HG03175 (cell line): Measurements from ENCODE around the gene KRTAP5-5.
"Not testable (repeated sequence)": the region's sequence is repeated elsewhere in the genome, so short reads cannot be mapped to it uniquely, and the experiment has no call there.

Source experiments
- ATAC-seq: cut with Tn5 transposase; IDR thresholded peaks from one replicate; pipeline ENCODE4 v1.9.1; 2021; ENCODE audit warnings: mild to moderate bottlenecking, moderate library complexity; ENCODE audit not compliant: unreplicated experiment

The KRTAP5-5 gene

DNA sequence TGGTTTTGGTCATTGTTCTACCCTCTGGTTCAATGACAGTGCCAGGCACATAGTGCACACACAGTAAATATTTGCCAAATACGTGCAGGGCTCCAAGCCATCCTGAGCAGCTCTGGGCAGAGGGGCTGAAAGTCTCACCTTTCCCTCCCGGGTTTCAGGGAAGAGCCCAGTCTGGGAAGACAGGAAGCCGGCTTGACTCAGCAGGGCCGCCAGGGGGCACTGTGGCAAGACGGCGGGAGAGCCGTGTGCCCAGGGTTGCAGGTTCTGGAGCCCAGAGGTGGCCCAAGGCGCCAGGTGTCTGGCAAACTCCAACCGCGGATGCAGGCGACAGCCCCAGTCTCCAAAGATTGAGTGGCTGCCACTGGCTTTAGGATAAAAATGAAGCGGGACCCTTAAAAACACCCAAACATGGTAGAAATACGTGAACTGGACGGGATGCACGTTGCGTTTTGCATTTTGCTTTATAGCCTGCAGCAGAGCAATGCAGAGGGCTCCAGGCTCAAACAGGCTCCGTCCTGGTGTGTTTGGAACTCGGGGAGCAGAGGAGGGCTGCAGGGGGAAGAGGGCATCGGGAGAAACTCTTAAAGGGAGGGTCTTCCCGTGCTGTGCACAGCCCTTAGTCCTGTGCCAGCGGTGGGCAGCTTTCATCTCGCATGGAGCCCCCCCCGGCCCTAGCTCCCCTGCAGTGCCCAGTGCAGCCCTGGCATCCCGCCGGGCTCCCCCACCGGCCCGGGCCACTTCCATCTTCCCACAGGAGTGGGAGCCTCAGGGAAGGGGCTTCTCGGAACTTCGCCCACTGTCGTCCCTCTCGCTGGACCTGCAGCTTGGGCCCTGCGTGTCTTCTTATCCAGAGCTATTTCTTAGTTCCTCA lies 10.7 kb downstream of the KRTAP5-5 start:
- no peak for ATAC-seq

DNA sequence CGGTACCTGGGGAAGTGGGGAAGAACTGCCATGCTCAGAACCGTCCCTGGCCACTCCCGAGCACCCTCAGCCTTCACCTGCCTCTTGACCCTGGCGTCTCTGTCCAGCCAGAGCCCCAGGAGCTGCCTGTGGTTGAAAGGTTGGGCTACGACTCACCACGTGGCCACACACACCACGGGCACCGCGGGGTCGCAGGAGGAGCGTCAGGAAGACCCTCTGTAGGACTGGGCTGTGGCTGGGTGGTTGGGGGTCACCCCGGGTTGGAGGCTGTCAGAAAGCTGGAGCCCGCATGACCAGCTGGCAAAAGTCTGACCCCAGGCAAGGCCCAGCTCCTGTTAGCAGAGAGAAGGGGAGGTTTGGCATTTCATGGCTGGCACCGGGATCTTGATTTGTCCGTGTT lies 11.5 kb downstream of the KRTAP5-5 start:
- ATAC-seq, result no peak

DNA sequence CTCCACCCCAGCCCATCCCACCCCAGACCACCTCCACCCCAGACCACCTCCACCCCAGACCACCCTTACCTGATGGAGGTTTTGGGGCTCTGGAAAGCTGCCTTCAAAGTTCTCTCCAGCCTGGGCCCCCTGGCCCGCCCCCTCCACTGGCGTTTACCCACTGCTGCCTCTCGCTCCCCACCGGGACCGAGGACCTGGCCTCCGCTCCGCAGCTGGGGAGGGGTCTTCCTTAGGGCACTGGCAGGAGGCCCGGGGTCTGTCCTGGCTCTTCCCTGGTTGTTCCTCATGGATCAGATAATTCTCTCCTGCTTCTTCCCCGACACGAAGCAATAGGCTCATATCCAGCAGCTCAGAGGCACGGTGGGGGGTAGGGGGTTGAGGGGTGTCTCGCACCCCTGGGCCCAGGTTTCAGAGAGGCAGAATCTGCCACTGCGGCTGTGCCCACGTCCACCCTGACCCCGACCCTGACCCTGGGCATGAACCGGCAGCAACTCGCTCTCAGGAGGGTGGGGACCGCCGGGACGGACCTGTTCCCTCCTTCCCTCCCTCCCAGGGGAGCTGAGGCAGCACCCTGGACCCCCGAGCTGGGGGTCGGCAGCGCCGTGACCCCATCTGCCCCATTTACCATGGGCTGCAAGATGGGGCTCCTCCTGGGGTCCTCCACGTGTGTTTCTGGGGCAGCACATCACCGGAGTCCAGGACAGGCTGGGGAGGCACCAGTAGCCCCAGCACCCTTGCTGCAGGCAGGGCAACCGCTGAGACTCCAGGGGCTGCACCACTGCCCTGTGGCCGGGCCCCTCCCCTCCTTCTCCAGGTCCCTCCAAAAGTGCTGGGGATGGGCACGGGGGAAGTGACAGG lies 12.9 kb downstream of the KRTAP5-5 start:
- no peak for ATAC-seq

DNA sequence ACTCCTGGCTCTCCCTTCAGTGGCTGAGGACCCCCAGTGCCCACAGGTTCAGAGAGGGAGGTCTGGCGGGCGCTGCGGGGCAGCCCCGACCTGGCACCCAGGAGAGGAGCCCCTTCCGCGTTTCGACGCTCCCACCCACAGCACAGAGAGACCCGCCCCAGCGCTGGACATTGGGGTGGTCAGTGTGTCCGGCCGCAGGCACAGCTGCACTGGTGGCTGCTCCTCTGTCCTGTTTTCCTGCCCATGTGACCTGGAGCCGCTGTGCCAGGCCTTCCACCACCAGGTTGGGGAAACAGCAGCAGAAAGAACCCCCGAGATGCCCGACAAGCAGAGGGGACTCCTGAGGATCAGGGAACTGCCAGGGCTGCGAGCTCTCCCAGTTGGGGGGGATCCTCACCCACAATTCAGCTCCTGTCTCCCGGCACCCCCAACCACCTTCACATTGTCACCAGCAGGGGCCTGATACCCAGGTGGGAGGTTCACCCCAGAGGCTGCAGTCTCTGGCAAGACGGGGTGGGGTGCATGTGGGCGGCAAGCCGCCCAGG lies 13.6 kb downstream of the KRTAP5-5 start:
- ATAC-seq, result no peak

DNA sequence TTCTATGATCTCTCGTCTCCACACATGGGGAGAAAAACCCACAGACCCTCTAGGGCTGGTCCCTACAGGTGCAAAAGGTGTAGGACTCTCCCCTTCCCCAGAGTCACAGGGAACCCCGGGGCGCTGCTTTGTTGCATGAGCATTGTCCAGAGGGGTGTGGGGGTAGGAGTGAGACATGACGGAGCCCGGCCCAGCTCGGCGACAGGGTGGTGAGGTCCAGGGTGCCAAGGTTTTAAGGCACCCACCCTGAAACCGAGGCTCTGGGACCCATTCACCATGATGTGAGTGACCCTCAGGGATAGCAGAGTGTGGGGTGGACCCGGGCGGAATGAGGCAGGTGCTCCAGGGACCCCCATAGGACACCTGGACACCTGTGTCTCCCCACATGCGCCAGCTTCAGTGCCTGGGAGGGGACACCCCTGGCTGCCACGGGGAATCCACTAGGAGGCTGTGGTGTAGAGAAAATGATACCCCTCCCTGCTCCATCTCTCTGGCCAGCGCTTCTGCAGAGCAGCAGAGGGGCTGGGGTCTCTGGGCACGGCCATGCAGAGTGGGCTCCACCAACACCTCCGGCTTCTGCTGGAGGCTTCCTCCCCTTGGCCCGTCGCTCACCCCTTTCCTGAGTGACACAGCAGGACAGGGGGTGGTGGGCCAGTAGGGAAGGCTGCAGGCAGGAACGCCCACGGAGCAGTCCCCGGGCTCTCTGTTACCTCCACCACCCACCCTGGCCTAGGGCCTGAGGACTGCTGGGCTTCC lies 15.2 kb downstream of the KRTAP5-5 start:
- ATAC-seq, result no peak

DNA sequence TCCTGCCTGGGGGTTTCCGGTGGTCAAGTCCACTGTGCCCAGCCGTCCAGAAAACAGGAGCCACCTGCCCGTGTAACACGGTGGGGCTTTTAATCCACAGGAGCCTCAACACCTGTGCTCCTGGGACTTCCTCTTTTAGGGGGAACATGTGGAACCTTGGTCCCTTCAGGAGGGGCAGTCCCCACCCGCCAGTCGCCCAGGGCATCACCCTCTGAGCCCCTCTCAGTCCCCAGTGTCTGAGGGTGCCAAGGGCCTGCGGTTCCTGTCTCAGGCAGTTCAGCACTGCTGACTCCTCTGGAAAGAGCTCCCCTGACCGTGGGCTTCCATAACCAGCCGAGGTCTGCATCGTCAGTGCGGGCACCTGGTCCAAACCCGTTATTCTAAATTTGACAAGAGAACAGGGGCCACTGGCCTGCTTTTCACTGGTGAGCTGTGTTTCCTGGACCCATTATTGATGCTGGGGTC lies 15.8 kb downstream of the KRTAP5-5 start:
- ATAC-seq, result no peak

DNA sequence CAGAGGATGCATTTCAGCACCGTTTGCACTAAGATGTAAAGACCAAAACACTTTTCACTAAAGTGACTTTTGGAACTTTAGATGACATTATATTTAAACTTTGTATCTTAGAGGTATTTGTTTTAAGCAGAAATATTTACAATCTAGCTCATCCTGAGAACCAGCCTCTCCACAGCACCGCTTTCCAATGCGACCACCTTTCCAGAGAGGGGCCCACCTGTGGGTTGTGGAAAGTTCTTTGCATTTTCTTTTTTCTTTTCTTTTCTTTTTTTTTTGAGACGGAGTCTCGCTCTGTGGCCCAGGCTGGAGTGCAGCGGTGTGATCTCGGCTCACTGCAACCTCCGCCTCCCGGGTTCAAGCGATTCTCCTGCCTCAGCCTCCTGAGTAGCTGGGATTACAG lies 17.0 kb downstream of the KRTAP5-5 start:
- ATAC-seq, result not testable (repeated sequence)

DNA sequence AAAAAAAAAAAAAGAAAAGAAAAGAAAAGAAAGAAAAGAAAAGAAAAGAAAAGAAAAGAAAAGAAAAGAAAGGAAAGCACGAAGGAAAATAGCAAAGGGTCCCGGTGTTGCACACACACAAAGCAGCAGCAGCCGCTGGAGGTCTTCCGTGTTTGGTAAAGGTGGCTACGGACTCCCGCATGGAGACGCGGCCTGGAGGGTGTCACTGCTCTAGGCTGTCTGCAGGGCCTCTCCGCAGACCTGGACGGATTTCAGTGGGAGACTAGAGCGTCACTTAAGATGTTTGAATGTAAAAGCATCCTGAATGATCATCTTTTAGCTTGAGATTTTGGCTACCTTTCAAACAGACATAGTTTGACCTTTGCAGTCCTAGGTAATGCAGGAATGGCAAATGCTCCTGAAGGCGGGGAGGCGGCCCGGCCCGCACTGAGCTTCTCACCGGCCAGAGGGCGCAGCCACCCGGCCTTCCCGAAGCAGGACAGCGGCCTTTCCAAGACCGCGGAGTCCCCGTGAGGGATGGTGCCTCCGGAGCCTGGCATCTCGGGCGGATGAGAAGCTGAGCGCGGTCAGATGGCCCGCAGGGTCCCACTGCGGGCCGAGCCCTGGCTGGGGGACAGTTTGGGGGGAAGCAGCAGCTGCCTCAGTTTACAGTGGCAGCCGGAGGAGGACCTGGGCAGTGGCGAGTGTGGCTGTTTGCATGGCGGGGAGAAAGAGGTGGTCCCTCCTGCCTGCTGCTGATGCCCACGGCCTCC lies 18.5 kb downstream of the KRTAP5-5 start:
- no peak for ATAC-seq

DNA sequence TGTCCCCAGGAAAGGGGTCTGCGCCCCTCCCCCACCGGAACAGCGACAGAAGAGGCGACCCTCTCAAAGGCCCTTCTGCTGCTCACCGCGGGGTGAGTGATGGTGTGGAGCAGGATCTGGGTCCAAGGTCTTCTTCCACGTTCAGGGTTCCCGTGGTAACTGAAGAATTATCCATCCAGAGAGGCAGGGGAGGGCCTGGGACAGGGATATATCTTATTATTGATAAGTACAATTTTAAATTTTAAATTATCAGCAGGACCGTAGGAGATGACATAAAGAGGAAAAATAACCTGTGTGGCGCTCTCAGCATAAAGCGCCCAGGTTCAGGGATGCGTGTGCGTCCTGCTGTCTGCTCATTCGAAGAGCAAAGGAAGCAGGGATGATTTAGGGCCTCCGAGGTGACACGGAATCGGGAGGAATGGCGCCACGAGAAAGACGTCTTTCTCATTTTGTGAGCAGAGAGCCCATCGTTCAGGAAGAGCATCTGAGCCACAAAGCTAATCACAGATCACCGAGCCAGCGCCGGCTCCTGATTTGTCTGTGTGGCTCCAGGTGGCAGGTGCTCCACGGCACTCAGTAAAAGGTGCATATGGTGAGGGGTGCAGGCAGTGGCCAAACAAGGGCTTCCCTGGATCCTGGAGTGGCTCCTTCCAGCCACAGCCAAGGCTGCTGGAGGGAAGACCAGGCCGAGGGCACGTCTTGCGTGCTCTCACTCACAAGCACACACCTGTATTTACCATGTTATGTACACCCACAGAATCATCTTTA lies 19.3 kb downstream of the KRTAP5-5 start:
- ATAC-seq, result no peak

DNA sequence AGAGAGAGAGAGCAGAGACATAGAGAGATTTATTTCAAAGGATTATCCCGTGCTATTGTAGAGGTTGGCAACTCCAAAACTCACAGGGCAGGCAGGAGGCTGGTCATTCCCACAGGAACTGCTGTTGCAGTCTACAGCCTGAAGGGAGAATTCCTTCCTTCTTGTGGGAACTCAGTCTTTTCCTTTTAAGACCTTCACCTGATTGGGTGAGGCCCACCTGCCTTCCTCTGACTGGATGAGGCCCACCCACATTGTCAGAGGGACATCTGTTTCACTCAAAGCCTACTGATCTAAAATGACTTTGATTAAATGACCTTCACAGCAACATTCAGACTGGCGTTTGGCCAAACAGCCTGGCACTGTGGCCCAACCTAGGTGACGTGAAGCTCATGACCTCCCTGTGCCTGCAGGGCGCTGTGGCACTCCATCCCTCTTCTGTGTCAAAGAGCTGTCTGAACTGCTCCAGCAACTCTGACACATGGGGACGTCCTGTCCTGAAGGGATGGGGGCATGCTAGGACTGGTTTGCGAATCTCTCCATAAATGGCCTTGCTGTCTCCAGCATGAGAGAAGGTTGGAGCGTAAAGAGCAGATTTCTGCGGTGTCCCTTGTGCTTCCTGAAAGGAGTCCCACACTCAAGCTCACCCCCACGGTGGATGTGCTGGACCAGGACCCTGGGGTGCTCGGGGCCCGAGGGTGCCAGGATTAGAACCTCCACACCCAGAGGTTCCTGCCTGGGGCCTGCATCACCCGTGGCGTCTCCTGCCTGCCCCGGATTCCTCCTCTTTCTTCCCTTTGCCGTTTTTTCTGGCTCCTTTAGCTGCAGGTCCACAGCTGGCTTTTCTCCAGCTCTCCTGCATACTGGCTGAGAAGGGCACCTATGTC lies 20.7 kb downstream of the KRTAP5-5 start:
- no peak for ATAC-seq

DNA sequence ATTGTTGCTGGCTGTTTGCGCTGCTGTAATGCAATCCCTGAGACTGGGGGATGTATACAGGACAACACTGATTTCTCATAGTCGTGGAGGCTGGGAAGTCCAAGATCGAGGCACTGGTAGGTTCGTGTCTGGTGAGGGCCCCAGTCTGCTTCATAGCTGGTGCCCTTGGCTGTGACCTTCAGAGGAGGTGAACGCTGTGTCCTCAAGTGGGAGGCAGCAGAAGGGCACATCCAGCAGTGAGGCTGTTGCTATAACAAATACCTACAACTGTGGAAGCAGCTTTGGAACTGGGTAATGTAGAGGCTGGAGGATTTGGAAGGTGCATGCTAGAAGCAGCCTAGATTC lies 21.3 kb downstream of the KRTAP5-5 start:
- ATAC-seq, result no peak

DNA sequence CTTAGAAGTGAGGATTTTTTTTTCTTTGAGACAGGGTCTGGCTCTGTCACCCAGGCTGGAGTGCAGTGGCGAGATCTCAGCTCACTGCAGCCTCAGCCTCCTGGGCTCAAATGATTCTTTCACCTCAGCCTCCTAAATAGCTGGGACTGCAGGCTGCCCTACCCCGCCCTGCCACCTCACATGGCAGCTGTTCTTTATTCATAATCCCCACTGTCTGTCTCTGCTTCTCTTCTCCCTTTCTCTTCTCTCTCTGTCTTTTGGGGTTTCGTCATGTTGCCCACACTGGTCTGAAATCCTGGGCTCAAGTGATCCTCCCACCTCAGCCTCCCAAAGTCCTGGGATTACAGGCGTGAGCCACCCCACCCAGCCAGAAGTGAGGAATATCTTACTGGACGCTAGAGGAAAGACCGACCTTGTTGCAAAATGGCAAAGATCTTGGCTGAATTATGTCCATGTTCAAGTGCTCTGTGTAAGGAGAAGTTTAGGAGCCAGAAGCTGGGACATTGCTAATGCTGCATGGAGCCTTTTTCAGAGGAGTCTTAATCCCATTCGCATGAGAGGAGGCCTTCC lies 21.9 kb downstream of the KRTAP5-5 start:
- no peak for ATAC-seq

DNA sequence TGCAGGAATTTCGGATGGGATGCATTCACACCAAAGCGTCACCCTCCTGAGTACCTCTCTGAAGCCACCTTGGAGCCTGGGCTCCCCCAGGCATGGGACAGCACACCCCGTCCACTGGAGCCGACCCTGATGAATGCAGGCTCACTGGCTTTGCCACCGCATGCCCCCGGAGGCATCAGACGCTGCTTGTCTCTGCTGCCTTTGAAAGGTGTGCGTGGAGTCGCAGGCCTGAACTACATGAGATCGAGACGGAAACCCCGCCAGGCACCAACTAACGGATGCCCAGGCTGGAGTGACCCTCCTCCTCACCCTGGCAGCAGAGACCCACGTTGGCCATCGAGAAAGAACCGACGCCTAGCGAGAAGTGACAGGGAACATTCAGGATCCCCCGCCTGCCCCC lies 22.5 kb downstream of the KRTAP5-5 start:
- no peak for ATAC-seq

DNA sequence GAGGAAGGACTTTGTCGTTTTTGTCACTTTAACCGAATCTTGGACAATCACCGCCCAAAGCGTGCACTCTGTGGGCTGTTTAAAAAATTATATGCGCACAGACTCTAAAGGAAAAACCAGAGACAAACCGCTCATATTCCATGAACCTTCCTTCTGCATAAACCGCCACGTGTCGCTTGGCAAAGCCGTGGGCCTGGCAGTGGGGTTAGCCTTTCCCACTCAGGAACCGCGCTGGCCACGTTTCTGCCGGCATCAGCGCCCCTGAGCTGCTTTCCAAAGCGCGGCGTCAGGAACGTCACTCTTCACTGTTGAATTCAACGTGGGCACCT lies 22.8 kb downstream of the KRTAP5-5 start:
- no peak for ATAC-seq

DNA sequence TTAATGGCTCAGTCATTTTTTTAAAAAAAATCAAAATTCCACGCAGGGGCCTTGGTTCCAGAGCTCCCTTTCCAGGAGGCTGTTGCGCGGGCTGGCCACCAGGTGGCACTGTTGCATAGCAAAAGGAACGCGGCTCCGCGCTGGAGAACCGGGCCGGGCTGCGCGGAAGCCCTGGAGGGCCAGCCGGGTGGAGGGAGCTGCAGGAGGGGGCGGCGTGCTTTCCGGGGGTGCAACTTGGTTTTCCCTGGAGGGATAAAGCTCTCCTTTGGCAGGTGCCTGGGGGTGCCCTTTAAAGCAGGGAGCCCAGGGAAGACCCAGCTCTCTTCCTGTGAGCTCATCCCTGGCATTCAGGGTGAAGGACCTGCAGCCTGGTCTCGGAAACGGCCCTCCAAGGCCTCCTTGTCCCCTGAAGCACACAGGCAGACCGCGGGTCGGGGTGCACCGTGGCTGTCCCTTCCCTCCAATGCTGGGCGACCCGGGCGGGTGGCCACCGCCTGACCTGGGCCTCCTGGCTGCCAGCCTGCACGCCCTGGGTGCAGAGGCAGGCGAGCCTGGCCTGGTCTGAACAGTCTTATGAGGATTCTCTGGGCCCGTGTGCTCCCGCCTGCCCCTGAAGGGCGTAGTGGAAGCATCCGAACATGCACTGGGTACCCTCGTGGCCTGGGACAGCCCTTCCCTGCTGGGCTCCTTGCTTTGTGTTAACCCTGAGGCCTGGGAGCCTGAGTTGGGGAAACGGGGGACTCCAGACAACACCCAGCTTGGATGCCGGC lies 23.4 kb downstream of the KRTAP5-5 start:
- no peak for ATAC-seq

DNA sequence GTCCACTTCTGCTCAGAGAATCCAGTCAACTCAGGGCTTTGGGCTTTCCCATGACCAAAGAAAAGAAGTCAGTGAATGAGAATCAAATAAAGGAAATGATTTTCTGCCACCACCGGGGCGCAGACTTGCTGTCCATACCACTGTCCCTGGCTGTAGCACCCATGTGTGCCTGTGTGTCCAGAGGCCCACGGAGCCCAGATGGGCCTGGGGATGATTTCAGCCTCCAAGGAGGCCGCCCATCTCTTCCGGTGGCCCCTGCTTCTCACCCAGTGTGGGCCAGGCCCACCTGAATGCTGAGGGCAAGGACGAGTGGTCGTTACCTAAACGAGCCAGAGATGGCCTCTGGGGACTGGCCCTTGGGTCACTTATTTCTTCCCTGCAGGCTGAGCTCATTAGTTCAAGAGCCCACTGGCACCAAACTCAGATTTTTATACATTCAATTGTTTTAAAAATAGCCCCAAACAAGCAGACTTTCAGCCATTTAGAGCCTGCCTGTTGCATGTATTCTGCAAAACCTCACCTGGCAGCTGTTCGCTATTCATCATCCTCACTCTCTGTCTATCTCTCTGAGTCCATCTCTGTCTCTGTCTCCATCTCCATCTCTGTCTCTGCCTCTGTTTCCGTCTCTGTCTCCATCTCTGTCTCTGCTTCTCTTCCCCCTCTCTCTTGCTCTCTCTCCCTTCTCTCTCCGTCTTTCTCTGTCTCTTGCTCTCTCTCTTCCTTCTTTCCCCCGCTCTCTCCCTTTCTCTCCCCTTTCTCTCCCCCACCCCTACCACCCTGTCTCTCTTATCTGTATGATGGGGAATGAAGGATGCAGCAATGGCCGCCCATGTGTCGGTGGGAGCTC lies 24.2 kb downstream of the KRTAP5-5 start:
- ATAC-seq, result no peak
